Measurements from ENCODE around the gene DNAH7. TPM values are rescaled to one million over a fixed set of nuclear protein-coding genes. Genes with fewer than 3 reads are reported as not detected.

DNAH7 gene
- 0.63 and 1.0 TPM in 2 replicates for total RNA-seq (2011; cell fraction: chromatin; rRNA removed; ENCODE audit: low replicate concordance)
- 0.26 and 0.33 TPM in 2 replicates for total RNA-seq (2011; cell fraction: nucleolus; rRNA removed)
- total RNA-seq (2011; cell fraction: nucleoplasm; rRNA removed) = 0.44 and 0.46 TPM in 2 replicates
- 0.05 and 0.12 TPM in 2 replicates for total RNA-seq (2014; rRNA removed)
- total RNA-seq (2014; rRNA removed; fragmentation: Illumina TruSeq; extraction: Trizol) = 0.18 and 0.32 TPM in 2 replicates
- total RNA-seq (2015; rRNA removed; fragmentation: Illumina TruSeq; extraction: Trizol) = 0.25 and 0.30 TPM in 2 replicates
- total RNA-seq (2021) = 0.31 and 0.36 TPM in 2 replicates
- polyA plus RNA-seq (2011; rRNA removed) = 0.40 and 0.45 TPM in 2 replicates
- polyA plus RNA-seq (2011; cell fraction: cytosol; rRNA removed) = 0.04 and 0.10 TPM in 2 replicates
- 0.36 and 0.38 TPM in 2 replicates for polyA plus RNA-seq (2011; cell fraction: nucleus; rRNA removed)
- 0.11 and 0.20 TPM in 2 replicates for polyA plus RNA-seq (2012)
- 0.25 and 0.42 TPM in 2 replicates for polyA plus RNA-seq (2014; fragmentation: Illumina TruSeq; extraction: Trizol)
- under 1 TPM; 0.03 to 0.14 TPM for polyA plus RNA-seq (2014; fragmentation: Nextera tagmentation; extraction: Ambion mirVana)
- 0.15 and 0.16 TPM in 2 replicates for polyA plus RNA-seq (2014; rRNA removed)
- 0.51 and 1.1 TPM in 2 replicates for polyA minus RNA-seq (2011; rRNA and poly(A)+ RNA removed)
- polyA minus RNA-seq (2011; cell fraction: cytosol; rRNA and poly(A)+ RNA removed) = not detected in 2 replicates
- polyA minus RNA-seq (2011; cell fraction: nucleus; rRNA and poly(A)+ RNA removed) = 0.33 and 0.40 TPM in 2 replicates
- Bru-seq, nascent RNA = percentile 25 among the genes with signal in this experiment
- percentile 24 among the genes with signal in this experiment for BruChase-seq, experiment 1, labeled RNA remaining after a 2-hour chase
- BruChase-seq, experiment 2, labeled RNA remaining after a 6-hour chase = percentile 25 among the genes with signal in this experiment
- long read RNA-seq, experiment 1 = 0 reads
- long read RNA-seq, experiment 2 = 0 reads
- long read RNA-seq, experiment 3 = 0 reads

- Histone ChIP-seq H3K79me2 (ENCODE audit: control insufficient read depth, insufficient read depth, low read length) (no peaks in the 10 kb centered on the region), H3K4me3 (peak within 1 kb of the TSS; percentile 78), H3K4me1 (replicated peaks in 1 of 2; ENCODE audit: control insufficient read depth in 2 of 2, insufficient read depth in 2 of 2, low read length in 2 of 2) (peaks cover 2 to 8% of the 10 kb centered on the region in 2 experiments; a peak in 3 of 5 replicates), H3K27ac (ENCODE audit: extremely low read depth, low read depth, low read length) (peak within 1 kb of the TSS; percentile 71), H3K9me3 (replicated peaks; ENCODE audit: control insufficient read depth, insufficient read depth, low read depth, low read length) (no peaks in the 10 kb centered on the region; the same call in 1 of the 2 replicates), H2AFZ (ENCODE audit: low read depth, low read length) (peak within 1 kb of the TSS; percentile 100), H3K4me2 (ENCODE audit: insufficient read depth, low read length) (peak within 1 kb of the TSS; percentile 95), H3K9ac (ENCODE audit: insufficient read depth in 1 of 2, low read depth in 2 of 2, low read length in 2 of 2) (peak within 1 kb of the TSS; percentile 68 to 90), H3K9me1 (ENCODE audit: control insufficient read depth, insufficient read depth, low read length) (no peaks in the 10 kb centered on the region), H3K36me3 (ENCODE audit: control insufficient read depth, insufficient read depth, low read length) (no peaks in the 10 kb centered on the region), H4K20me1 (replicated peaks; ENCODE audit: control insufficient read depth, insufficient read depth, low read length) (no peaks in the 10 kb centered on the region), H3K27me3 (ENCODE audit: control insufficient read depth in 2 of 2, insufficient read depth in 2 of 2, low read length in 2 of 2) (no peaks in the 10 kb centered on the region)
- TSS peak; percentile 72 for BruUV-seq (replicated peaks)
- intact Hi-C loops (cut with micrococcal nuclease) = loop anchor here (1.0 to 10.0 kb wide), 6 partner anchors 33 to 751 kb away; no protein-coding TSS in a partner anchor
- FAIRE-seq = peak; percentile 87
- peak; percentile 97 for ATAC-seq
- DNase-seq (ENCODE audit: extremely low read depth in 1 of 4, low spot score in 3 of 4) = peak; percentile 79 to 86 (median 84)
- POLR2A ChIA-PET = interaction anchor here (0.7 to 1.5 kb wide), 4 partner anchors 9 to 411 kb away, joined by 3 to 14 read pairs (median 4); partner anchors contain the start of gene SLC39A10
- CTCF ChIA-PET (ENCODE audit: low intra/inter-chr PET ratio) = no interaction called here
- WGBS (ENCODE audit: insufficient coverage, low coverage, missing lambda C conversion rate) = 15% methylated on average over 23 of the region's 53 CpGs
- in situ Hi-C loops (cut with MboI) = loop anchor here (25.0 kb wide), 1 partner anchor 406 kb away; the partner anchor contains the start of gene SLC39A10
- peak; percentile 69 for TF ChIP-seq RBM22 (IDR thresholded peaks at IDR 0.05; ENCODE audit: low read depth, low read length, poor library complexity, severe bottlenecking)
- TF ChIP-seq ZFP36 (IDR thresholded peaks at IDR 0.05; ENCODE audit: low read depth, low read length, partially characterized antibody) = no peak
- TF ChIP-seq BRF2 (IDR thresholded peaks at IDR 0.05; ENCODE audit: borderline replicate concordance, insufficient read depth, insufficient read length) = no peak
- TF ChIP-seq ATF1 (CRISPR knock-in tag; IDR thresholded peaks at IDR 0.05) = no peak
- peak; percentile 41; the same call in 1 of the 2 replicates for TF ChIP-seq ATF1 (tag; IDR thresholded peaks at IDR 0.05)
- TF ChIP-seq YY1 (IDR thresholded peaks at IDR 0.05; ENCODE audit: borderline replicate concordance in 1 of 3, control insufficient read depth in 1 of 3, extremely low read depth in 1 of 3, insufficient read depth in 3 of 3, insufficient read length in 1 of 3, insufficient replicate concordance in 2 of 3, low read depth in 1 of 3, low read length in 2 of 3) = peak; percentile 39 to 94 (median 90)
- peak; percentile 70 for TF ChIP-seq ETV1 (tag; conservative IDR thresholded peaks at IDR 0.05; ENCODE audit: low read depth)
- TF ChIP-seq MIER1 (IDR thresholded peaks at IDR 0.05; ENCODE audit: low read depth) = no peak
- TF ChIP-seq RAD51 (IDR thresholded peaks at IDR 0.05; ENCODE audit: borderline replicate concordance, low read depth) = 0 out of 2 replicates have a peak, but pooled peaks have one; percentile 21
- TF ChIP-seq ZNF561 (CRISPR knock-in tag; conservative IDR thresholded peaks at IDR 0.05) = no peak
- peak; percentile 59 for TF ChIP-seq POLR2G (IDR thresholded peaks at IDR 0.05; ENCODE audit: low read depth, low read length)
- TF ChIP-seq KAT7 (CRISPR knock-in tag; IDR thresholded peaks at IDR 0.05; ENCODE audit: borderline replicate concordance) = peak; percentile 49; the same call in 1 of the 2 replicates
- peak; percentile 28; the same call in 1 of the 2 replicates for TF ChIP-seq SIN3B (IDR thresholded peaks at IDR 0.05; ENCODE audit: low read depth)
- TF ChIP-seq L3MBTL2 (IDR thresholded peaks at IDR 0.05) = peak; percentile 87
- TF ChIP-seq SIX5 (IDR thresholded peaks at IDR 0.05; ENCODE audit: borderline replicate concordance in 1 of 2, insufficient read depth in 1 of 2, low read depth in 1 of 2, low read length in 2 of 2) = no peak
Observed at GRCh38 chr2:196068271-196069209, at the start of gene DNAH7. Gene DNAH7, minus strand, starts transcription at chr2:196068837. Its CDS starts 126 bp downstream, at chr2:196068711.

All from K562 (cell line).